Choroid plexus epithelial cell (primary cell): ENCODE results near the gene PLXNA2.

Experiments
- DNase-seq: peaks from one replicate; pipeline ENCODE4 v3.0.0-alpha.2; 2010; ENCODE audit warnings: low read depth
- H3K4me3 ChIP-seq: 2 replicates; pipeline ENCODE4 v1.5.1; 2011; ENCODE audit warnings: low read depth, mild to moderate bottlenecking, control low read depth, low read length, moderate library complexity
- CTCF ChIP-seq: conservative IDR thresholded peaks from 2 replicates; pipeline ENCODE4 v1.5.1; 2011; ENCODE audit warnings: low read depth, mild to moderate bottlenecking, control low read depth, inconsistent platforms, low read length, moderate library complexity

PLXNA2 gene

DNA sequence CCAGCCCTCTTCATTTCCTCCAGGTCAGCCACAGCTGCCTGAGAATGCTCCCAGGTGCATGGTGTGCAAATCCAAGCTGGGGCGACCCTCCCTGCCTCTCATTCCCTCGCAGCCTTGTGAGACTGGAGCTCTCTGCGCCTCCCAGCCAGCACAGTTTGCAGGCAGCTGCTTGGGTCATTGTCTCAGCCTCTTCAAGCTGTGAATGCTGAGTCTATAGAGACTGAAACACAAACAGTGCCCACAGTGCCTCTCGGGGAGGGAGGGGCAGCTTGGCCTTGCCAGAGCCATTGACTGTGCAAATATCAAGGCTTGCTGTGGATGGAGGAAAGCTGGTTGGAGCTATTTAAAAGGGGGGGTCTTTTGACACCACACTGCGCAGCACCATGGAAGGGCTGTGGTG lies 10.6 kb downstream of the PLXNA2 start:
- DNase-seq: peak; percentile 47
- TF ChIP-seq CTCF: no peak
- H3K4me3 ChIP-seq: no peak overlapping the region

GRCh38 chr1:208232662-208233038 lies 11.5 kb downstream of the PLXNA2 start:
- no peak for DNase-seq
- no peak overlapping the region for H3K4me3 ChIP-seq
- TF ChIP-seq CTCF: no peak

GRCh38 chr1:208231881-208232661 lies 12.1 kb downstream of the PLXNA2 start:
- no peak overlapping the region for H3K4me3 ChIP-seq
- TF ChIP-seq CTCF: no peak
- DNase-seq: peak; percentile 78

- no peak for TF ChIP-seq CTCF
- no peak for DNase-seq
- no peak overlapping the region for H3K4me3 ChIP-seq
Measured at GRCh38 chr1:208230668-208231529, 13.3 kb downstream of the PLXNA2 start.

- DNase-seq: no peak
- no peak overlapping the region for H3K4me3 ChIP-seq
- no peak for TF ChIP-seq CTCF
Measured at GRCh38 chr1:208228550-208228949, 15.6 kb downstream of the PLXNA2 start.

- no peak overlapping the region for H3K4me3 ChIP-seq
- no peak for TF ChIP-seq CTCF
Measured at GRCh38 chr1:208228026-208228425, 16.2 kb downstream of the PLXNA2 start.

More at GRCh38 chr1:208228026-208228425, 16.2 kb downstream of the PLXNA2 start:
- DNase-seq: no peak
